Activated naive CD8-positive, alpha-beta T cell treated with anti-CD3 and anti-CD28 coated beads, Interleukin-2, amount 50 U/mL, for 16 hours (primary cell): ENCODE measurements around the gene COQ10A.
"Not testable (repeated sequence)": the region's sequence is repeated elsewhere in the genome, so short reads cannot be mapped to it uniquely, and the experiment has no call there.

Source experiments
- DNase-seq: peaks from one replicate; pipeline ENCODE4 v3.0.0-alpha.2; 2020; ENCODE audit warnings: low read depth, low spot score

Gene COQ10A

DNA sequence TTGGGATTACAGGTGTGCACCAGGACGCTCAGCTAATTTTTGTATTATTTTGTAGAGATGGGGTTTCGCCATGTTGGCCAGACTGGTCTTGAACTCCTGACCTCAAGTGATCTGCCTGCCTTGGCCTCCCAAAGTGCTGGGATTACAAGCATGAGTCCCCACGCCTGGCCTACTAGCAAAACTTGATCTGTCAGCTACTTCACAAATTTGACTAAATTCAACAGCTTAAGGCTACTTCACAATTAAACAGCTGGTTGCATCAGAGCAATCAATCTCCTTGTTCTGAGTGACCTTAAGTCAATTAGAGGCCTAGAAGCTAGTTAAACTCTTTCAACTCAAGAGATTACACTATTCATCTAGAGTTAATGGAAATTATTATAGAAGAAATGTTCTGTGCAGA lies 12.2 kb downstream of the COQ10A start:
- no peak for DNase-seq

DNA sequence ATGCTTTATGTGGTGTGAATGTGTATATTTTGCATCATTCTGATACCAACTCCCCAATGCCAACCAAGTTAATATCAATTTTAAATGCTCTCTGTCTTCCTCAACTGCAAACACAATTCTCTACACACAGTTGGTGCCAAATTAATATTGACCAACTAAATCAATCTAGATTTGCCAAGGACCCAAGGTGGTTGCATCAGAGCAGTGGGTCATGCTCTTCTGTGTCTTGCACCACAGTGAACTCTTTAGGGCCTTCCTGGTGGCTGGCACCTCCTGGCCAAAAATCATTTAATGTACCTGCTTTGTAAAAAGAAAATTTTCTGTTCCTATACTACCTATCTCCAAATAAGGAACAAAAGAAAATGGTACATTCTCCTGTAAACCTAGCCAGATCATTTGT lies 14.1 kb downstream of the COQ10A start:
- DNase-seq = no peak

DNA sequence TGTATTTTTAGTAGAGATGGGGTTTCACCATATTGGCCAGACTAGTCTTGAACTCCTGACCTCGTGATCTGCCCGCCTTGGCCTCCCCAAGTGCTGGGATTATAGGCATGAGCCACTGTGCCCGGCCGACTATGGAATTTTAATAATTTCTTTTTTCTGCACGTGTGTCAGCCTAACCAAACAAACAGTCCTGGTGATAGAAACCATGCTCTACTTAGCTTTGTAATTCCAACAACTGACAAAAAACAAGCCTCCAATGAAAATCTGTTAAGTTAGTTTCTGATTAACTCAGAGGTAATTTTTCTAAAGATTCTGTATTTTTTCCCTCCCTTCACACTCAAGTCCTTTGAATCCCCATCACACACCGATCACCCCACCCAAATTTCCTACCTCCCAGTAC lies 15.3 kb downstream of the COQ10A start:
- no peak for DNase-seq

DNA sequence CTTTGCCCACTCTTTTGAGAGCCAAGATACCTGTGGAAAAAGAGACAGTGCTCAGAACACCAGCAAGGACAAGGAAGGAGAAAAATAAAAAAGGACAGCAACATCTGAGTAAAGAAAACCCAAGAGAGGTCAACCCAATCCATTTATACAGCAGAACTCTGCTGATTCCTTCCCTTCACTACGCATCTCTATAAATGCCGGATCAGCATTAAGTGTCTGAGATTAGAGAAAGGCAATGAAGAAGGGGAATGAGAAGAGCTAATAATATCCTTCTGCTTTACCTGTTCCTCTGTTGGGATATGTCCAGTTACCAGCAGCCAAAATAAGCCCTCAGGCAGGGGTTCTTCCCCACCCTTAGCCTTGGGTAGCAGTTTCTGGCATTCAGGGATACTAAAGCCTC lies 15.8 kb downstream of the COQ10A start:
- no peak for DNase-seq

DNA sequence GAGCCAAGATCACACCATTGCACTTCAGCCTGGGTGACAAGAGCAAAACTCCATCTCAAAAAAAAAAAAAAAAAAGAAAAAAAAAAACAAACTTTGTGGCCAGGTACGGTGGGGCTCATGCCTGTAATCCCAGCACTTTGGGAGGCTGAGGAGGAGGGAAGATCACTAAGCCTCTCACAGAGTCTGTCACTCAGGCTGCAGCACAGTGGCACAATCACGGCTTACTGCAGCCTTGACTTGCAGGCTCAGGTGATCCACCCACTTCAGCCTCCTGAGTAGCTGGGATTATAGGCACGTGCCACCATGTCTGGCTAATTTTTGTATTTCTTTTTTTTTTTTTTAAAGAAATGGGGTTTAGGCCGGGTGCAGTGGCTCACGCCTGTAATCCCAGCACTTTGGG lies 17.5 kb downstream of the COQ10A start:
- DNase-seq = not testable (repeated sequence)

DNA sequence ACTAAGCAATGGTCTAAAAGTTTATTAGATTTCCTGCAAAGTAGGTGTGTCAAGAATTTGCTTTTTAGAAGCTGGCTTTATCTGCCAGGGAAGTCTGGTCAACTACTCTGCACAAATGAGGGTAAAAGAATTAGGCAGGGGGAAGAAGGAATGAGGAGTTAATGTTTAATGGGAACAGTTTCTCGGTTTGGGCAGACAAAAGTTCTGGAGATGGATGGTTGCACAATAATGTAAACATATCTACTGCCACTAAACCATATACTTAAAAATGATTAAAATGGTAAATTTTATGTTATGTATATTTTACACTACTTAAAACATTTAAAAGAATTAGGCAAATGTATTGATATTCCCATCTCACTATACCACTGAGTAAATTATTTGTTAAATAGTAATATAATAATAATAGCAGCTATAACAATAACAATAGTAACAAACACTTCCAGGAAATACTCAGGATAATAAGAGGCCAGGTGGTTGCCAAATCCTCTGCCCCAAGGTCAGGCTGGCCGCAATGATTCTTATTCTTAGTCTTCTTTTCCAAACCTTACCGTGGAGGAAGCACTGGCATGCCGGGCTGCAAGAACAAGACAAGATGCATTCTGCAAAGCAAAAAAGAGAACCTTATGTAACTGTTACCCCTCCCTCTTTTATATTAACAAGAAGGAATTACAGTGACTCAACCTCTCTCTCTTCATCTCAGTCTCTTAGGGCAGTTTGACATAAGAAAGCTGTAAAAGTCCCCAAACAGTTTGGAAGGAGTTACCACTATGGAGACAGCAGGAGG lies 19.5 kb downstream of the COQ10A start:
- no peak for DNase-seq

DNA sequence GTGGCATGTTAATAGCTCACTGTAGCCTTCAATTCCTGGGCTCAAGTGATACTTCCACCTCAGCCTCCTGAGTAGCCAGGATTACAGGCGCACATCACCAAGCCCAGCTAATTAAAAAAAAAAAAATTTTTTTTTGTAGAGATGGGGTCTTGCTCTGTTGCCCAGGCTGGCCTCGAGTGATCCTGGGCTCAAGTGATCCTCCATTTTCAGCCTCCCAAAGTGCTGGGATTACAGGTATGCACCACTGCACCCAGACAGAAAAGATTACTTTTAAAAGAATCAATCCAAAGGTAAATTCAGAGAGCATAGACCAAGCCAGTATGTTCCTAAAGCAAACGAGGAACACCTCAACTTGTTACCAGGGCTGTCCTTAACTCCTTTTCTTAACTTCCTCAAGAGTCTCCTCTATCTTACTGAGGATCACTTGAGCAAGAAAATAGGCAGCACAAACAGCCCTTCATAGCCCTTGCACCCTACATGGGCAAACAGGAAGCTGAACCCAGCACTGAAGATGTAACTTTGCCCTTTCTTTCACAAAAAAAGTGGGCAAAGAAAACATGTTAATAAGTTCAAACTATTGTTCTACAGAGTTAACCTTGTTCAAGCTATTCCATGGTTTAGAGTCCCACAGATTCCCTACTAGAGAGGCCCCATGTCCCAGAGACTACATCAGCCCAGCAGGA lies 22.1 kb downstream of the COQ10A start:
- DNase-seq = no peak

DNA sequence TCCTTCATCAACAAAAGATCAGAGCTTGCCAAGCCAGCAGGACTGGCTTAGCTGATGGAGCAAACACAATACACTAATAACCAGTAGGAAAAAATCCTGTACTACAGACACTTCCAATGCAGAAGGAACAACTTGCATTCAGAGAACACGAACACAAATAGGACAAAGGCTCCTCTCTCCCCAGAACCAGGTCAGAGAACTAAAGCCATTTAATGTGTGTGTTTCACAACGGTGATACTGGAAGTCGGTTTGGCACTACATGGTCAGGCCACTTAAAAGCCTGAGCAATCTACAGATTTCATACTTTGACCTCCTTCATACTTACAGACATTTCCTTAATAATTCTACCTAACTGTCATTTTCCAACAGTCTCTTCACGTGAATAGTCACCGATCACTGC lies 27.1 kb downstream of the COQ10A start:
- DNase-seq = no peak

DNA sequence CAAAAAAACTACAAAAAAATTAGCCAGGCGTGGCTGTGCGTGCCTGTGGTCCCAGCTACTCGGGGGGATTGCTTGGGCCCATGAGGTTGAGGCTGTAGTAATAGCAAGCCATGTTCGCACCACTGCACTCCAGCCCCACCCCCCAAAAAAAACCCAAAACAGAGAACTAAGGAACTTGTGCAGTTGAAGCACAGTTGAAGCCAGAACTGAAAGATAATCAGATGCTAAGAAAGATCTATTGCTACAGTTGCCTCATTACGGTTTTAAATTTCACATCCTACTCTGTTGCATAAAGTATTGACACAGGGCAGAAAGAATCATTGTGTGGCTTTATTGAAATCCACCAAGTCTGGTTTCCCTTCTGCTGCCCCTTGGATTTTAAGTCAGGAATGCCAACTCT lies 29.6 kb downstream of the COQ10A start:
- DNase-seq = no peak

DNA sequence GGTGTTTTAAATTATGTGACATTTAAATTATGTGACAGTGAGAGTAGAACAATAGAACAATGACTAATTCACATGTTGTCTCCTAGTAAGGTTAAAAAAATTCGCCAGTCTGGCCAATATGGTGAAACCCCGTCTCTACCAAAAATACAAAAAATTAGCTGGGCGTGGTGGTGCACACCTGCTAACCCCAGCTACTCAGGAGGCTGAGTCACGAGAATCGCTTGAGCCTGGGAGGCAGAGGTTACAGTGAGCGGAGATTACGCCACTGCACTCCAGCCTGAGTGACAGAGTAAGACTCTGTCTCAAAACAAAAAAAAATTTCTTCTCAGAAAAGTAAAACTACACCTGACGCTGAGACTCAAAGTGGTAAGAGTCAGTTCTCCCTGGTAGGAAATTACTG lies 30.7 kb downstream of the COQ10A start:
- no peak for DNase-seq

DNA sequence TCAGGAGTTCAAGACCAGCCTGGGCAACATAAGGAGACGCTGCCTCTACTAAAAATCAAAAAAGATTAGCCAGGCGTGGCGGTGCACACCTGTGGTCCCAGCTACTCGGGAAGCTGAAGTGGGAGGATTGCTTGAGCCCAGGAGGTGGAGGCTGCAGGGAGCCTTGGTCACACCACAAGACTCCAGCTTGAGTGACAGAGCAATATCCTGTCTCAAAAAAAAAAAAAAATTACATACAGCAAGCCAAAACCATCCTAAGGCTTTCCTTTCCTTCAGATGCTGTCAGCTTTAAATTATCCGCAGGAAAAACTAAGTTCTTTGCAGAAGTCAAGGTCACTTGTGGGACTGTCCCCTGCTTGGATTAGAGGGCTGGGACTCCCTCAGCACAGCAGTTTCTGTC lies 32.1 kb downstream of the COQ10A start:
- DNase-seq = no peak

DNA sequence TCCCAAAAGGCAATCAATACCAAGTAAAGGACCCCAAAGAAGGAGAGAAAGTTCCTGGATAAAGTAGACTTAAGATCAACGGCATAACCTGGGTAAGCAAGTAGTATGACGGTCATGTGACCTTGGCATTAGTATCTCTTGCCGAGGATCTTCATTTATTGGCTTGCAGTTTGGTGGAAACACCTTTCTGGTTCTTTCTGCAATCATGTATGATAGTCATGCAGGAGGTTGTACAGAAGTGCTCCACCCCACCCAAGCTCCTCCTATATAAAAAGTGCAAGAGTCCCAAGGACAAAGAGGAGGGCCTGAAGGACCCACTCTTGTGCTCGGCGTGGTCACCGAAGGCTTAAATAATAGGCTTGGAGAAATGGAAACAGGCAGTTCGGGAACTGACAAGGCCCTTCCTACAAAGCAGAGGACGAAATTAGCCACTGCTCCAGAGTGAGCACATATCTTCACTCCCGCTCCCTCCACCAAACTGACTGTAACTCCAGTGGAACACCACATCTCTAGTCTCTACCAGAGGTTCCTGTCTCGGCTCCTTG lies 32.6 kb downstream of the COQ10A start:
- no peak for DNase-seq

DNA sequence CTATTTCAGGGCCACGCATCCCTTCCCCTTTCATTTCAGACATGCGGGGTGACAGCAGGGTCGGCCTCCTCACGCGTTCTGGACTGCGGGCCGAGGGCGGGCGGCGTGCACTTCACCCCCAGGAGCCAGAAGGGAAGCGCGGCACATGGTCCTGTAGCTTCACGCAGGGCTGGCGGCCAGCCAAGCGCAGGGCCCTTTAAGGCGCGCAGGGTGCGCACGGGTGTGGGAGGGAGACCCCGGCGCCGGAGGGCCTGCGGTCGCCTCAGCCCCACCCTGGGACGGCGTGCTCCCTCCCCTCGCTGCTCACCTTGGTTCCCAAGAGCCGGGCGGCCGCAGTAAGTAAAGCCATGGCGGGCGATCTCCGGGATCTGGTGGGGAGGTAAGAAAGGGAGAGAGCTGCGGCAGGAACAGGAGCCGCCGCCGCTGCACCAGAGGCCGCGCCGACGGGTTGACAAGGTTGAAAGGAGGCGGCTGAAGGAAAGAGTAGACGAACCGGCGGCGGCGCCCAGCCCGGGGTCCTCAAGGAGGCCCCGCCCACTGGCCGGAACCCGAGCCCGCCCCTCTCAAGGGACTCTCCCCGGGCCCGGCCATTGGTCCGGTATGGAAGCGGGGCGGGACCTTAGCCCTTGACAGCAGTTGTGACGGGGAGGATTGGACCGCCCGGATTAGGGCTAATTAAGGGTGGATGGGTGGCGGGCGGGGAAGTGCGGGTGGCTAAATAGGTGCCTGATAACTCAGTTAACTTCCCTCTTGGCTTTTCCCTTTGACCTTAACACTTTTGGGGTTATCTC lies 33.3 kb downstream of the COQ10A start, which contains the start of gene CS:
CS (minus strand) TSS at position 478 of the 791 bp plus-strand sequence; CDS start at position 349, 129 bp downstream.
- DNase-seq = peak; percentile 98

DNA sequence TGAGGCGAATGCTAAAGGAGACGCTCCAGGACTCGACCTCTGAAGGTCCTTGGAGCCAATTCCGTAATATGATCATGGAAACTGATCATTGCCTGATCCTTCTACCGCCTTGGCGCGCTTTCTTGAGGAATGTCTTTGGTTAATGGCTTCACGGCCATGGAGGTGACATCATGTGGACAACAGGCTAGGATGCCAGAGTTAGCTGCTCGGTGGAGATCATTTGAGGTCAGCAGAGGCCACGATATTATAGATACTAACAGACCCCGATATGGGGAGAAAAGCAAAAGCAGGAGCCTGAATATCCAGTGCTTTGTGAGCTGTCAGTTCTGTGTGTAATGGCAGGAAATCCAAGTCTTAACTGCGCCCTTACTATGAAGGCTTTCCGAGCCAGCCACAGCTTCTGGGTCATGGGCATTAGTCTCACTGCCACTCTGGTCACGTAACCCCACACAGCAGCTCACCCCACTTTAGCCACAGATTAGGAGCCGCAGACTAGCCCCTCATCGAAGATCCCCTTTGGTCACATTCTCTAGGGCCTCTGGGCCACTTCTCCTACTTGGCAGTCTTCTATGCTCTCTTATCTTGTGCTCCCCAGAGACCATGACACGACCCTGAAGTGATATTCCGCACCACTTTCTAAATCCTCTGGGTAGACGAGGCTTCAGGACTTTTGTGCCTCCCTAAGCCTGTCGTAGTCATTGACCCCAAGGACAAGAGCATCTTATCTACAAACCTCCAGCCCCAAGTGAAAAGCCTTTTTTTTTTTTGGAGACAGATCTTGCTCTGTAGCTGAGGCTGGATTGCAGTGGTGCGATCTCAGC lies 34.1 kb downstream of the COQ10A start:
- DNase-seq = no peak

DNA sequence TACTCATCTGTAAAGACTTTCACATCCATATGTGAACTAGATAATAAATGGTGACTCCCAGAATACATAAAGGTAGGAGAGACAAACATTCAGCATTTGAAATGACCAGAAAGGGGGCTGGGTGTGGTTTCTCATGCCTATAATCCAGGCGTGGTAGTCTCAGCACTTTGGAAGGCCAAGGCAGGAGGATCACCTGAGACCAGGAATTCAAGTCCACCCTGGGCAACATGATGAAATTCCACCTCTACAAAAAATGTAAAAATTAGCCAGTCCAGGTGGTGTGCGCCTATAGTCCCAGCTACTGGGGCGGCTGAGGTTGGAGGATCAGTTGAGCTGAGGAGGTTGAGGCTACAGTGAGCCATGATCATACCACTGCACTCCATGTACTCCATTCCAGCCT lies 37.5 kb downstream of the COQ10A start:
- DNase-seq = no peak

DNA sequence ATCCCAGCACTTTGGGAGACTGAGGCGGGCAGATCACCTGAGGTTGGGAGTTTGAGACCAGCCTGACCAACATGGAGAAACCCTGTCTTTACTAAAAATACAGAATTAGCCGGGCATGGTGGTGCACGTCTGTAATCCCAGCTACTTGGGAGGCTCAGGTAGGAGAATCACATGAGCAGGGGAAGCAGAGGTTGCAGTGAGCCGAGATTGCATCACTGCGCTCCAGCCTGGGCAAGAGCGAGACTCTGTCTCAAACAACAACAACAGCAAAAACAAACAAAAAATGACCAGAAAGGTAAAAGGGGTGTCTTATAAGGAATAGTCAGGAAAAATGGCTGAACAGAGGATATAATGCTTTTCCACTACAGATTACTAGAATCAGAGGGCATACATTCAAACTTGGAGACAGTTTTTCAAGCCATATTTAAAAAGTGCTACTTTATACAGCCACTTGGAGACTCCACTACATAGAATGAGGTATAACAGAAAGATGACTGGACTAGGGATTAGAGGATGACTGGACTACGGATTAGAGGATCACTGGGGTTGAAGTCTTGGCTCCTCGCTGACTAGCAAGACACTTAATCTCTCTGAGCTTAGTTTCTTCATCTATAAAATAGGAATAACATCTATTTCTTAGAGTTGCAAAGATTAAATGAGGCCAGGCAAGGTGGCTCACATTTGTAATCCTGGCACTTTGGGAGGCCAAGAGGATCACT lies 38.3 kb downstream of the COQ10A start:
- DNase-seq = no peak

DNA sequence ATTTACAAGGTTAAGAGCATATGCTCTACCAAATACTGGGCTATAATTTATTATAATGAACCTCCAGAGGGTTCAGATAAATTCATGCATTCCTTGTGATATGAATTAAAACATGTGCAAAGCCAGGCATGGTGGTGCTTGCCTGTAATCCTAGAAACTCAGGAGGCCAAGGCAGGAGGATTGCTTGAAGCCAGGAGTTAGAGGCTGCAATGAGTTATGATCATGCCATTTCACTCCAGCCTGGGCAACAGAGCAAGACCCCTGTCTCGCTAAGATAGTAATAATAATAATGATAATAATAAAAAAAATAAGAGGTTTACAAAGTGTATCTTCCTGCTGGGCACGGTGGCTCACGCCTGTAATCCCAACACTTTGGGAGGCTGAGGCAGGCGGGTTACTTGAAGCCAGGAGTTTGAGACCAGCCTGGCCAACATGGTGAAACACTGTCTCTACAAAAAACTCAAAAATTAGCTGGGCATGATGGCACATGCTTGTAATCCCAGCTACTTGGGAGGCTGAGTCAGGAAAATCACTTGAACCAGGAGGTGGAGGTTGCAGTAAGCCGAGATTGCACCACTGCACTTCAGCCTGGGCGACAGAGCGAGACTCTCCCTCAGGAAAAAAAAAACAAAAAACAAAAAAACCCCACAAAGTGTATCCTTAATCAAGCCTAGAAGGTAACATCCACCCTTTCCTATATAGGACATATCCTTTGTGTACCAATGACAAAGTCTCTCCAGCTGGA lies 40.7 kb downstream of the COQ10A start:
- DNase-seq = no peak

DNA sequence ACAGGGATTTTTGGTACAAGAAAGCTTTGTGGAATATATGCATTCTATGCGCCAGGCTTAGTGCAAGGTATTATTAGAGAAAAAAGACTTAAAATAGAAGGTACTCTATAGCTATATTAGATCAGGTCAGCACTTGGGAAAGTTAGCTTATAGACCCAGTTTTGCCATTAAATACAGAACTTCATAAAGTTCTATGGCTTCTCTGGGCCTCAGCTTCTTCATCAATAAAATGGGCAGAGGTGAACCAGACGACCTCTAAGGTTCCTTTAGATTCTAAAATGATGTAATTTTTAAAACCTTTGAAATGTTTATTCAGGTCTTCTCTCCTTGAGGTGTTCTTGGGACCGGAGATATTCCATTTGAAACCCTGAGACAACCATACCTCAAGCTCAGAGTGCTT lies 42.0 kb downstream of the COQ10A start:
- DNase-seq = no peak

DNA sequence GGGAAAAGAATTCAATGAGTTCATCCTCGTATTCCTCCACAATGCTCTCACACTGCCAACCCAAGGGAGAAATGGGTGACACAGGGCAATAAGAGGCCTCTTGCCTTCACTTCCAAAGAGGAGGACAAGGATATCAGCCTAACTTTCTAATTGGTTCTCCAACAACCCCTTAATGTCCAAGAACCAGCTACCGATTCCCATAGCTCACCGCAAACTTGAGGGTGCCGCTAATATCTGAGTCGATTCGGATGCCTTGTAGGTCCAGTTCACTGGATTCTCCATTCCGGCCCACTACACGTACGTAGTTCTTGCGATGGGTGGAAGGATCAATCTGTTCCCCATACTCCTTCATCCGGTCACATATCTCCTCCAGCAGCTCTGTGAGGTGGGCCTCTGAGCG lies 44.3 kb downstream of the COQ10A start:
- DNase-seq = no peak

DNA sequence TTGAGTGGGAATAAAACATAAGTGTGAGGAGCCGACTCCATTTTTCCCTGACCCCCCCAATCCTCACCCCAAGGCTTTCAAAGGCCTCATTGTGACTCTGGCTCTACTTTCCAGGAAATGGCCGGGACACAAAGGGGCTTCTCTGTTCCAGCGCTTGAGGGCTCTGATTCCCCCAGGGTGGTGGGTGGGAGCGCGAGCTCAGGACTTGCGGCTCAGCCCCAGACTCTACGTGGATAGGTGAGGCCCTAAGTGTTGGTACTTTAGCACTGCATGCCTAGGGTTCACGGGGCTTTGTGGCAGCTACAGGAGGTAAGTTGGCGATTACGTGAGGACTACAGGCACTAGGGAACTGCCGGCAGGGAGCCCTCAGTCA lies 48.5 kb downstream of the COQ10A start:
- DNase-seq = no peak
